GM23248 (cell line): ENCODE results near the gene CAV2. TPM values are rescaled to one million over a fixed set of nuclear protein-coding genes. Genes with fewer than 3 reads are reported as not detected.

Experiments
- DNase-seq: peaks from one replicate; pipeline ENCODE4 v3.0.0-alpha.2; 2015
- H2AFZ ChIP-seq: fragments of 200-600 bp; sonication (generic); 2 replicates; pipeline ENCODE4 v1.6.1; 2016; ENCODE audit warnings: antibody characterized with exemption
- H3F3A ChIP-seq: fragments of 200-600 bp; sonication (generic); 2 replicates; pipeline ENCODE4 v1.6.1; 2016; ENCODE audit warnings: mild to moderate bottlenecking, antibody characterized with exemption, mixed run types; ENCODE audit not compliant: insufficient read depth
- H3K27ac ChIP-seq: fragments of 200-600 bp; sonication (generic); 2 replicates; pipeline ENCODE4 v1.5.1; 2016; ENCODE audit warnings: mild to moderate bottlenecking
- H3K27me3 ChIP-seq: fragments of 200-600 bp; sonication (generic); replicated peaks from 2 replicates; pipeline ENCODE4 v1.6.1; 2016; ENCODE audit warnings: mild to moderate bottlenecking; ENCODE audit not compliant: insufficient read depth
- H3K36me3 ChIP-seq: fragments of 200-600 bp; sonication (generic); 2 replicates; pipeline ENCODE4 v1.6.1; 2016; ENCODE audit warnings: low read depth, mild to moderate bottlenecking
- H3K4me1 ChIP-seq: fragments of 200-600 bp; sonication (generic); 2 replicates; pipeline ENCODE4 v1.6.1; 2016; ENCODE audit warnings: mild to moderate bottlenecking; ENCODE audit not compliant: insufficient read depth
- H3K4me2 ChIP-seq: fragments of 200-600 bp; sonication (generic); one replicate; pipeline ENCODE4 v1.6.1; 2016; ENCODE audit warnings: mild to moderate bottlenecking; ENCODE audit not compliant: unreplicated experiment
- H3K4me3 ChIP-seq: fragments of 200-600 bp; sonication (generic); 2 replicates; pipeline ENCODE4 v1.5.1; 2016; ENCODE audit warnings: mild to moderate bottlenecking
- H3K79me2 ChIP-seq: fragments of 200-600 bp; sonication (generic); 2 replicates; pipeline ENCODE4 v1.6.1; 2016; ENCODE audit warnings: mild to moderate bottlenecking; ENCODE audit not compliant: insufficient read depth
- H3K9ac ChIP-seq: fragments of 200-600 bp; sonication (generic); 2 replicates; pipeline ENCODE4 v1.6.1; 2016; ENCODE audit warnings: mild to moderate bottlenecking
- H3K9me2 ChIP-seq: fragments of 200-600 bp; sonication (generic); 2 replicates; pipeline ENCODE4 v1.6.1; 2016; ENCODE audit warnings: mixed run types, mild to moderate bottlenecking, moderate library complexity; ENCODE audit not compliant: insufficient read depth
- H3K9me3 ChIP-seq: fragments of 200-600 bp; sonication (generic); one replicate; pipeline ENCODE4 v1.6.1; 2017; ENCODE audit warnings: low read depth
- H4K20me1 ChIP-seq: fragments of 200-600 bp; sonication (generic); 2 replicates; pipeline ENCODE4 v1.6.0; 2016; ENCODE audit not compliant: insufficient read depth
- EZH2 ChIP-seq: fragments of 200-600 bp; sonication (generic); IDR thresholded peaks from 2 replicates; pipeline ENCODE4 v1.6.1; 2018; ENCODE audit warnings: antibody characterized with exemption, mild to moderate bottlenecking; ENCODE audit not compliant: insufficient read depth, poor library complexity, severe bottlenecking
- EZH2phosphoT487 ChIP-seq: fragments of 200-600 bp; sonication (generic); IDR thresholded peaks from 2 replicates; pipeline ENCODE4 v1.6.1; 2018; ENCODE audit warnings: antibody characterized with exemption, moderate library complexity, mild to moderate bottlenecking, low read depth; ENCODE audit not compliant: insufficient read depth
- WGBS, 2 experiments: methylation state at CpG; one replicate each; pipeline ENCODE4 v1.1.6; 2015 to 2017; ENCODE audit warnings: low lambda C conversion rate in 2 of 2, low coverage in 1 of 2; ENCODE audit errors: missing lambda C conversion rate in 2 of 2; 5-methylcytosine and 5-hydroxymethylcytosine counted together
- in situ Hi-C: fragments of 300-500 bp; cut with MboI; formaldehyde crosslinking; loops from 2 replicates; pipeline ENCODE4 v1.15.0; 2020
- polyA plus RNA-seq: library from polyadenylated mRNA; unstranded; fragments of >200 nt; fragmentation: Nextera tagmentation; extraction: Ambion mirVana; gene quantifications from 2 replicates; pipeline ENCODE4 v1.2.1, GENCODE V29; 2016
- total RNA-seq: library from RNA; depleted of rRNA; stranded (reverse); fragments of >200 nt; shearing (Covaris generic); gene quantifications from 2 replicates; pipeline ENCODE4 v1.2.3, GENCODE V29; 2014

The CAV2 gene
- total and polyA plus RNA-seq, 2 experiments from 2014 or later = 283 to 344 TPM

DNA sequence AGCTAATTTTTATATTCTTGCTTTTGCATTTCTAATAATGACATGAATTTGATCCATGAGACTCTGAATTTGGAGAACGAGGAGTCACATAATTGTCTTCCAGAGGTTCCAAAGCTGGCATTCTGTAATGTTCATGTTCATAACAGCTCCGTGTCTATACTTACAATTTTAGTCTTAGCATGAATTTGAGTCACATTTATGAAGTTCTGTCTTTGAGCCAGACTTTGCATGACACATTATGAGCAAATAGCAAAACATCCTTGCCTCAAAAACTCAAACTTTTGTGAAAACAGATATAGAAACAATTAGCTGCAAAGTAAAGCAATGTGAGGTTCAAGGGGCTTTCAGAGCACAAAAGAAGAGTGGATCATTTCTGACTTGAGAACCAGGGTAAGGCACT, 44.5 kb upstream of the CAV2 start:
- peak overlapping the region; percentile 36 for H3K9ac ChIP-seq
- H3K27ac ChIP-seq = peak overlapping the region; percentile 77
- peak overlapping the region; percentile 4; the same call in 1 of the 2 replicates for H2AFZ ChIP-seq
- peak; percentile 90 for DNase-seq
- H3K27me3 ChIP-seq = no peaks in the 10 kb centered on the region
- peaks cover 28% of the 10 kb centered on the region for H3K4me1 ChIP-seq
- H4K20me1 ChIP-seq = no peaks in the 10 kb centered on the region
- no peaks in the 10 kb centered on the region for H3K9me3 ChIP-seq
- peak overlapping the region; percentile 85 for H3K4me2 ChIP-seq
- 2 to 3% methylated on average over 2 of the region's 2 CpGs for WGBS, 2 experiments
- H3K36me3 ChIP-seq = no peaks in the 10 kb centered on the region
- H3K9me2 ChIP-seq = no peaks in the 10 kb centered on the region
- TF ChIP-seq EZH2 (no peak), EZH2phosphoT487 (no peak)
- H3K79me2 ChIP-seq = no peaks in the 10 kb centered on the region
- H3F3A ChIP-seq = peaks cover 25% of the 10 kb centered on the region
- peak overlapping the region; percentile 40 for H3K4me3 ChIP-seq
- in situ Hi-C loops = no loop called here

DNA sequence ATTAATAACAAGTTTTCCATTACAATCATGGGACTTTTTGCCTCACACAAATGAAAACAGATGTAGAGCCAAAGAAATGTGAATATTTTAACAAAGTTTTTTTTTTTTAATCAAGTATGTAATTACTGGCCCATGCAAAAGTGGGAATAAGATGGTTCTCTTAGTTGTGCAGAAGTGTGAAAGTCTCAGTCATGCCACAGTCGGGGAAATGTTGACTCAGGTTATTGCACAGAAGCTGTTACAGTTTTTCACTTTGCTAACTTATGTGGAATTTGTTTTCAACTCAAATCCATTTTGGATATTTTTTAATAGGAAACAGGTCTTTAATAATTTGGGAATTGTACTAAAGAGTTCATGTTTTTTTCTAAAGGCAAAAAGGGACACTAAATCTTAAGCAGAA, 44.0 kb upstream of the CAV2 start:
- H3K9ac ChIP-seq = peak overlapping the region; percentile 36

DNA sequence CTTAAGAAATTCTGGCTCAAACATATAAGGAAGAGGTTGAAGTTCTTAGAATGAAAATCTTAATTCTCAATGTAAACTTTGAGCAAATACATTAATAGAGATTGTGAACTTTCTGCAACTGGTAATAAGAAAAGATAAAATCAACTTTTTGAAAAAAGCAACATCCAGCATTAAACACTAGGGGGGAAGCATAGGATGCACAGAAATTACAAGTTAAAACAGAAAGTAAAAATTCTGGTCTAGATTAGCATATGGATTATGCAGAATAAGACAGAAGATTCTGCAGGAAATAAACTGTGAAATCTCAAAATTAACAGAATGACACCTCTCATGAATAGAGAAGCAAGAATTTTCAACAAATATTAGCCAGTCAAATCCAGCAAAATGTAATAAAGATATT, 38.0 kb upstream of the CAV2 start:
- Histone ChIP-seq H3K9me2 (no peaks in the 10 kb centered on the region), H2AFZ (peak overlapping the region; percentile 16; the same call in 1 of the 2 replicates), H3K9ac (no peak overlapping the region), H3K27me3 (no peaks in the 10 kb centered on the region), H3K9me3 (no peaks in the 10 kb centered on the region), H3K27ac (no peak overlapping the region), H3K79me2 (no peaks in the 10 kb centered on the region), H3K4me2 (no peak overlapping the region), H3K4me1 (peaks cover 20% of the 10 kb centered on the region), H3K4me3 (0 out of 2 replicates have a peak overlapping the region, but pooled peaks have one; percentile 13), H3F3A (peaks cover 22% of the 10 kb centered on the region), H3K36me3 (no peaks in the 10 kb centered on the region), H4K20me1 (no peaks in the 10 kb centered on the region)
- no peak for TF ChIP-seq EZH2phosphoT487
- TF ChIP-seq EZH2 = no peak
- DNase-seq = no peak
- in situ Hi-C loops = no loop called here

More for the DNA sequence above, 44.0 kb upstream of the CAV2 start:
- Histone ChIP-seq H3K9me3 (no peaks in the 10 kb centered on the region), H3K36me3 (no peaks in the 10 kb centered on the region), H3F3A (peaks cover 25% of the 10 kb centered on the region), H3K79me2 (no peaks in the 10 kb centered on the region), H4K20me1 (no peaks in the 10 kb centered on the region), H3K27ac (peak overlapping the region; percentile 77), H3K4me1 (peaks cover 25% of the 10 kb centered on the region), H3K27me3 (no peaks in the 10 kb centered on the region), H2AFZ (peak overlapping the region; percentile 4; the same call in 1 of the 2 replicates), H3K4me3 (peak overlapping the region; percentile 40), H3K9me2 (no peaks in the 10 kb centered on the region), H3K4me2 (peak overlapping the region; percentile 85)
- WGBS, 2 experiments = 0 to 2% methylated on average over 1 of the region's 1 CpG
- no peak for TF ChIP-seq EZH2
- no peak for TF ChIP-seq EZH2phosphoT487
- DNase-seq = peak; percentile 72
- in situ Hi-C loops = no loop called here

DNA sequence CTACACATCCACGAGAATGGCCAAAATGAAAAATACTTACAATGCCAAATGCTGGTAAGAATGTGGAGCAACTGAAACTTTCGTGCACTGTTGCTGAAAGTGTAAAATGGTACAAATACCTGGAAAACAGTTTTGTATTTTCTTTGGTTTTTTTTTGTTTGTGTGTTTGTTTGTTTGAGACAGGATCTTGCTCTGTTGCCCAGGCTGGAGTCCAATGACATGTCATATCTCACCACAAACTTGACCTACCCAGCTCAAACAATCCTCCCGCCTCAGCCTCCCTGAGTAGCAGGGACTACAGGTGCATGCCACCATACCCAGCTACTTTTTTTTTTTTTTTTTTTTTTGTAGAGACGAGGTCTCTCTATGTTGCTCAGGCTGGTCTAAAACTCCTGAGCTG, 35.6 kb upstream of the CAV2 start:
- no peaks in the 10 kb centered on the region for H3K27me3 ChIP-seq
- 95 to 98% methylated on average over 4 of the region's 4 CpGs for WGBS, 2 experiments
- no peak for DNase-seq
- H3K9ac ChIP-seq = no peak overlapping the region
- peaks cover 27% of the 10 kb centered on the region for H3F3A ChIP-seq
- no peaks in the 10 kb centered on the region for H3K9me2 ChIP-seq
- no peaks in the 10 kb centered on the region for H3K36me3 ChIP-seq
- no peak overlapping the region for H2AFZ ChIP-seq
- in situ Hi-C loops = no loop called here
- no peaks in the 10 kb centered on the region for H3K9me3 ChIP-seq
- no peak for TF ChIP-seq EZH2phosphoT487
- TF ChIP-seq EZH2 = no peak
- no peak overlapping the region for H3K27ac ChIP-seq
- no peak overlapping the region for H3K4me3 ChIP-seq
- H3K4me2 ChIP-seq = no peak overlapping the region
- H3K79me2 ChIP-seq = no peaks in the 10 kb centered on the region
- H4K20me1 ChIP-seq = no peaks in the 10 kb centered on the region
- peaks cover 26% of the 10 kb centered on the region for H3K4me1 ChIP-seq

DNA sequence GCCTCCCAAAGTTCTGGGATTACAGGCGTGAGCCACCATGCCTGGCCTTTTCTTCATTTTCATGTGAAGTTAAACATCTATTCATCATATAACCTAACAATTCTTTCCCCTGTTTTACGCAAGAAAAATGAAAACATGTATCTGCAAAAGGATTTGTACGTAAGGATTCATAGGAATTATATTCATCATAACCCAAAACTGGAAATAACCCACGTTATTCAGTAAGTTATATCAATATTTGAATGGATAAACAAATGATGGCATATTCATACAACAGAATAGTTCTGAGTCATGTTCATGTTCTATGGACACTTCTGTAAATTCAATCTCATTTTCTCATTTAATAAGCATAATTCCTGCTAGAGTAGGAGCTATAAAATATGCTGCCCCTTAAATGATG, 35.2 kb upstream of the CAV2 start:
- H2AFZ ChIP-seq = no peak overlapping the region

More for the DNA sequence above, 35.2 kb upstream of the CAV2 start:
- no peak overlapping the region for H3K9ac ChIP-seq
- no peaks in the 10 kb centered on the region for H3K9me2 ChIP-seq
- H3K4me2 ChIP-seq = no peak overlapping the region
- H3K27ac ChIP-seq = no peak overlapping the region
- no peaks in the 10 kb centered on the region for H3K9me3 ChIP-seq
- DNase-seq = no peak
- H3K4me1 ChIP-seq = peaks cover 29% of the 10 kb centered on the region
- H3K79me2 ChIP-seq = no peaks in the 10 kb centered on the region
- H3F3A ChIP-seq = peaks cover 27% of the 10 kb centered on the region
- H4K20me1 ChIP-seq = no peaks in the 10 kb centered on the region
- 95 to 97% methylated on average over 4 of the region's 4 CpGs for WGBS, 2 experiments
- H3K36me3 ChIP-seq = no peaks in the 10 kb centered on the region
- no peaks in the 10 kb centered on the region for H3K27me3 ChIP-seq
- no peak overlapping the region for H3K4me3 ChIP-seq
- no peak for TF ChIP-seq EZH2phosphoT487
- no peak for TF ChIP-seq EZH2
- in situ Hi-C loops = no loop called here
